HG03571 (cell line): ENCODE measurements around the gene GFOD1.

Experiments used
- ATAC-seq: cut with Tn5 transposase; IDR thresholded peaks from one replicate; pipeline ENCODE4 v1.9.1; 2021; ENCODE audit not compliant: unreplicated experiment

Gene GFOD1

GRCh38 chr6:13360671-13361540 lies 126.5 kb downstream of the GFOD1 start:
- ATAC-seq = no peak

- ATAC-seq = no peak
Observed at GRCh38 chr6:13359287-13359686, 128.1 kb downstream of the GFOD1 start.

GRCh38 chr6:13358511-13358910 lies 128.9 kb downstream of the GFOD1 start:
- ATAC-seq = no peak

GRCh38 chr6:13357551-13358075 lies 129.8 kb downstream of the GFOD1 start:
- no peak for ATAC-seq

- peak; percentile 88 for ATAC-seq
Observed at GRCh38 chr6:13355999-13356785, 131.2 kb downstream of the GFOD1 start.

- peak; percentile 21 for ATAC-seq
Observed at GRCh38 chr6:13355043-13355945, 132.1 kb downstream of the GFOD1 start.

GRCh38 chr6:13354331-13355042 lies 132.9 kb downstream of the GFOD1 start:
- no peak for ATAC-seq

- no peak for ATAC-seq
Observed at GRCh38 chr6:13352165-13352564, 135.2 kb downstream of the GFOD1 start.

- no peak for ATAC-seq
Observed at GRCh38 chr6:13351271-13351670, 136.1 kb downstream of the GFOD1 start.

GRCh38 chr6:13349811-13350506 lies 137.4 kb downstream of the GFOD1 start:
- ATAC-seq = no peak

GRCh38 chr6:13348334-13349113 lies 138.9 kb downstream of the GFOD1 start:
- no peak for ATAC-seq

- ATAC-seq = no peak
Observed at GRCh38 chr6:13346245-13346644, 141.2 kb downstream of the GFOD1 start.

GRCh38 chr6:13342414-13343019 lies 144.9 kb downstream of the GFOD1 start:
- no peak for ATAC-seq

GRCh38 chr6:13339863-13340630 lies 147.4 kb downstream of the GFOD1 start:
- ATAC-seq = no peak

- no peak for ATAC-seq
Observed at GRCh38 chr6:13338038-13338437, 149.4 kb downstream of the GFOD1 start.

GRCh38 chr6:13336553-13336952 lies 150.8 kb downstream of the GFOD1 start:
- no peak for ATAC-seq

- ATAC-seq = no peak
Observed at GRCh38 chr6:13334953-13335352, 152.4 kb downstream of the GFOD1 start.

- ATAC-seq = no peak
Observed at GRCh38 chr6:13332349-13332706, 155.1 kb downstream of the GFOD1 start.
